ENCODE data around the gene PLD5. TPM values are rescaled to one million over a fixed set of nuclear protein-coding genes. Genes with fewer than 3 reads are reported as not detected.
"Not testable (repeated sequence)": the region's sequence is repeated elsewhere in the genome, so short reads cannot be mapped to it uniquely, and the experiment has no call there.

PLD5 gene
- total RNA-seq, 1 donor from 2014 or later = 0.06 TPM

- no peak for DNase-seq (ENCODE audit: low spot score)
Observed at GRCh38 chr1:242212401-242212800, 312.1 kb downstream of the PLD5 start.

- DNase-seq (ENCODE audit: low spot score) = no peak
Observed at GRCh38 chr1:242211254-242212022, 313.1 kb downstream of the PLD5 start.

- DNase-seq (ENCODE audit: low spot score) = not testable (repeated sequence)
Observed at GRCh38 chr1:242210316-242210715, 314.2 kb downstream of the PLD5 start.

GRCh38 chr1:242209063-242209462 is 315.4 kb downstream of the PLD5 start:
- DNase-seq (ENCODE audit: low spot score) = no peak

- DNase-seq (ENCODE audit: low spot score) = no peak
Observed at GRCh38 chr1:242208021-242208420, 316.5 kb downstream of the PLD5 start.

- no peak for DNase-seq (ENCODE audit: low spot score)
Observed at GRCh38 chr1:242206994-242207393, 317.5 kb downstream of the PLD5 start.

- DNase-seq (ENCODE audit: low spot score) = no peak
Observed at GRCh38 chr1:242205622-242206489, 318.6 kb downstream of the PLD5 start.

- DNase-seq (ENCODE audit: low spot score) = no peak
Observed at GRCh38 chr1:242203262-242203661, 321.2 kb downstream of the PLD5 start.

- no peak for DNase-seq (ENCODE audit: low spot score)
Observed at GRCh38 chr1:242201090-242201489, 323.4 kb downstream of the PLD5 start.

- DNase-seq (ENCODE audit: low spot score) = no peak
Observed at GRCh38 chr1:242199776-242200458, 324.6 kb downstream of the PLD5 start.

- no peak for DNase-seq (ENCODE audit: low spot score)
Observed at GRCh38 chr1:242197907-242198820, 326.3 kb downstream of the PLD5 start.

GRCh38 chr1:242196914-242197313 is 327.6 kb downstream of the PLD5 start:
- DNase-seq (ENCODE audit: low spot score) = no peak

- no peak for DNase-seq (ENCODE audit: low spot score)
Observed at GRCh38 chr1:242196101-242196500, 328.4 kb downstream of the PLD5 start.

- DNase-seq (ENCODE audit: low spot score) = no peak
Observed at GRCh38 chr1:242189591-242189990, 334.9 kb downstream of the PLD5 start.

GRCh38 chr1:242187816-242188215 is 336.7 kb downstream of the PLD5 start:
- DNase-seq (ENCODE audit: low spot score) = no peak

- no peak for DNase-seq (ENCODE audit: low spot score)
Observed at GRCh38 chr1:242187171-242187570, 337.3 kb downstream of the PLD5 start.

- DNase-seq (ENCODE audit: low spot score) = no peak
Observed at GRCh38 chr1:242185731-242186130, 338.8 kb downstream of the PLD5 start.

- DNase-seq (ENCODE audit: low spot score) = no peak
Observed at GRCh38 chr1:242184955-242185354, 339.5 kb downstream of the PLD5 start.

- not testable (repeated sequence) for DNase-seq (ENCODE audit: low spot score)
Observed at GRCh38 chr1:242179767-242180166, 344.7 kb downstream of the PLD5 start.

- DNase-seq (ENCODE audit: low spot score) = no peak
Observed at GRCh38 chr1:242178924-242179708, 345.4 kb downstream of the PLD5 start.

Data from mucosa of gallbladder (tissue), 1 donor.